Astrocyte (in vitro differentiated cells and primary cell): Measurements from ENCODE around the gene KCNK2. TPM values are rescaled to one million over a fixed set of nuclear protein-coding genes. Genes with fewer than 3 reads are reported as not detected.

Experiments
- DNase-seq: peaks from one replicate; pipeline ENCODE4 v3.0.0-alpha.2; 2010; ENCODE audit warnings: low read depth
- FAIRE-seq: peaks from 2 replicates; lab custom pipeline; 2011; peaks lifted over from hg19 to GRCh38; lab: Jason Lieb, UNC
- H2AFZ ChIP-seq: 2 replicates; pipeline ENCODE4 v1.6.0; 2012; ENCODE audit warnings: low read depth, low read length, inconsistent platforms
- H3K27ac ChIP-seq: 2 replicates; pipeline ENCODE4 v1.5.1; 2011; ENCODE audit warnings: low read depth, low read length, inconsistent platforms
- H3K27me3 ChIP-seq: 2 replicates; pipeline ENCODE4 v1.6.0; 2011; ENCODE audit warnings: low read length, inconsistent platforms; ENCODE audit not compliant: insufficient read depth
- H3K36me3 ChIP-seq: 2 replicates; pipeline ENCODE4 v1.5.1; 2011; ENCODE audit warnings: low read length, inconsistent platforms; ENCODE audit not compliant: insufficient read depth
- H3K4me1 ChIP-seq: 2 replicates; pipeline ENCODE4 v1.5.1; 2011; ENCODE audit warnings: low read length, inconsistent platforms; ENCODE audit not compliant: insufficient read depth
- H3K4me2 ChIP-seq: 2 replicates; pipeline ENCODE4 v1.6.0; 2012; ENCODE audit warnings: low read length, inconsistent platforms
- H3K4me3 ChIP-seq: 2 replicates; pipeline ENCODE4 v1.5.1; 2011; ENCODE audit warnings: low read depth, mild to moderate bottlenecking, low read length, inconsistent platforms; ENCODE audit not compliant: insufficient read depth
- H3K79me2 ChIP-seq: 2 replicates; pipeline ENCODE4 v1.6.0; 2012; ENCODE audit warnings: mild to moderate bottlenecking, low read length, inconsistent platforms; ENCODE audit not compliant: insufficient read depth
- H3K9ac ChIP-seq: 2 replicates; pipeline ENCODE4 v1.6.0; 2012; ENCODE audit warnings: mild to moderate bottlenecking, low read length, inconsistent platforms
- H3K9me3 ChIP-seq: 2 replicates; pipeline ENCODE4 v1.5.1; 2012; ENCODE audit warnings: low read depth, mild to moderate bottlenecking, low read length, inconsistent platforms; ENCODE audit not compliant: insufficient read depth
- H4K20me1 ChIP-seq: 2 replicates; pipeline ENCODE4 v1.6.0; 2012; ENCODE audit warnings: low read length, inconsistent platforms; ENCODE audit not compliant: insufficient read depth
- H3K27ac Mint-ChIP-seq: one replicate; pipeline ENCODE4 v1.8.0; 2021; ENCODE audit warnings: mild to moderate bottlenecking, mixed read lengths; ENCODE audit not compliant: unreplicated experiment
- H3K27me3 Mint-ChIP-seq: one replicate; pipeline ENCODE4 v1.8.0; 2021; ENCODE audit warnings: low read depth, mixed read lengths; ENCODE audit not compliant: unreplicated experiment
- H3K36me3 Mint-ChIP-seq: one replicate; pipeline ENCODE4 v1.8.0; 2021; ENCODE audit warnings: low read depth, mixed read lengths; ENCODE audit not compliant: unreplicated experiment
- H3K4me1 Mint-ChIP-seq: one replicate; pipeline ENCODE4 v1.8.0; 2021; ENCODE audit warnings: low read depth, mixed read lengths; ENCODE audit not compliant: unreplicated experiment
- H3K4me3 Mint-ChIP-seq: one replicate; pipeline ENCODE4 v1.8.0; 2021; ENCODE audit warnings: mild to moderate bottlenecking, moderate library complexity, mixed read lengths; ENCODE audit not compliant: unreplicated experiment
- H3K9me3 Mint-ChIP-seq: one replicate; pipeline ENCODE4 v1.8.0; 2021; ENCODE audit warnings: mild to moderate bottlenecking, mixed read lengths; ENCODE audit not compliant: unreplicated experiment
- EZH2 ChIP-seq: IDR thresholded peaks from 2 replicates; pipeline ENCODE4 v1.6.1; 2012; ENCODE audit warnings: mild to moderate bottlenecking, low read length, inconsistent platforms; ENCODE audit not compliant: insufficient read depth
- total RNA-seq: library from RNA; stranded (reverse); gene quantifications from 2 replicates; pipeline ENCODE4 v1.2.1, GENCODE V29; 2021
- TF ChIP-seq, protein P1 (sequence below): IDR thresholded peaks from 2 replicates; pipeline ENCODE4 v1.5.1; 2011; ENCODE audit warnings: low read depth, mild to moderate bottlenecking, inconsistent platforms, low read length, moderate library complexity; ENCODE audit not compliant: insufficient read depth

The KCNK2 gene
- total RNA-seq, 1 donor from 2014 or later = 0.16 TPM

DNA sequence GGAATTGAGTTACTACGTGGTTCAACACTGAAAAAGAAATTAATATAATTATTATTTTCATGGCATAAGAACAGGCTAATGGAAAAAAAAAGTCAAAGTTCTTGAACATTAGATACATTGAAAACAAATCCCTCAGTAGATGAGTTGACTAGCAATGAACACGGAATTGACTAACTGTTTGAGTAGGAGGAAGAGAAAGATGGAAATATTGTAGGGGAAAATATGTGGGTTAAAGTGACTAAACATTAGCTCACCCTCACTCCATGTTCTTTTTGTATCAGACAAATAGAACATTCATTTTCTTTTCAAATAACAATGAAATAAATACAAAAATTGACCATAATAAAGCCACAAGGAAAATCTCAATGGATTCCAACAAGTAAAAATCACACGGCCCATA is 84.3 kb downstream of the KCNK2 start:
- H3K79me2 ChIP-seq = no peaks in the 10 kb centered on the region
- H3K27me3 Mint-ChIP-seq = no peaks in the 10 kb centered on the region
- no peak for FAIRE-seq
- peak; percentile 42 for DNase-seq
- H2AFZ ChIP-seq = no peak overlapping the region
- H3K4me3 Mint-ChIP-seq = no peak overlapping the region
- no peaks in the 10 kb centered on the region for H3K36me3 ChIP-seq
- H3K4me1 ChIP-seq = no peaks in the 10 kb centered on the region
- no peaks in the 10 kb centered on the region for H3K27me3 ChIP-seq
- TF ChIP-seq, protein P1, sequence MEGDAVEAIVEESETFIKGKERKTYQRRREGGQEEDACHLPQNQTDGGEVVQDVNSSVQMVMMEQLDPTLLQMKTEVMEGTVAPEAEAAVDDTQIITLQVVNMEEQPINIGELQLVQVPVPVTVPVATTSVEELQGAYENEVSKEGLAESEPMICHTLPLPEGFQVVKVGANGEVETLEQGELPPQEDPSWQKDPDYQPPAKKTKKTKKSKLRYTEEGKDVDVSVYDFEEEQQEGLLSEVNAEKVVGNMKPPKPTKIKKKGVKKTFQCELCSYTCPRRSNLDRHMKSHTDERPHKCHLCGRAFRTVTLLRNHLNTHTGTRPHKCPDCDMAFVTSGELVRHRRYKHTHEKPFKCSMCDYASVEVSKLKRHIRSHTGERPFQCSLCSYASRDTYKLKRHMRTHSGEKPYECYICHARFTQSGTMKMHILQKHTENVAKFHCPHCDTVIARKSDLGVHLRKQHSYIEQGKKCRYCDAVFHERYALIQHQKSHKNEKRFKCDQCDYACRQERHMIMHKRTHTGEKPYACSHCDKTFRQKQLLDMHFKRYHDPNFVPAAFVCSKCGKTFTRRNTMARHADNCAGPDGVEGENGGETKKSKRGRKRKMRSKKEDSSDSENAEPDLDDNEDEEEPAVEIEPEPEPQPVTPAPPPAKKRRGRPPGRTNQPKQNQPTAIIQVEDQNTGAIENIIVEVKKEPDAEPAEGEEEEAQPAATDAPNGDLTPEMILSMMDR = no peak
- no peak for TF ChIP-seq EZH2
- no peaks in the 10 kb centered on the region for H4K20me1 ChIP-seq
- no peak overlapping the region for H3K27ac ChIP-seq
- no peak overlapping the region for H3K9ac ChIP-seq
- no peaks in the 10 kb centered on the region for H3K9me3 ChIP-seq
- no peaks in the 10 kb centered on the region for H3K4me1 Mint-ChIP-seq
- H3K9me3 Mint-ChIP-seq = peaks cover 2% of the 10 kb centered on the region
- H3K36me3 Mint-ChIP-seq = no peaks in the 10 kb centered on the region
- no peak overlapping the region for H3K27ac Mint-ChIP-seq
- no peak overlapping the region for H3K4me2 ChIP-seq
- H3K4me3 ChIP-seq = no peak overlapping the region

DNA sequence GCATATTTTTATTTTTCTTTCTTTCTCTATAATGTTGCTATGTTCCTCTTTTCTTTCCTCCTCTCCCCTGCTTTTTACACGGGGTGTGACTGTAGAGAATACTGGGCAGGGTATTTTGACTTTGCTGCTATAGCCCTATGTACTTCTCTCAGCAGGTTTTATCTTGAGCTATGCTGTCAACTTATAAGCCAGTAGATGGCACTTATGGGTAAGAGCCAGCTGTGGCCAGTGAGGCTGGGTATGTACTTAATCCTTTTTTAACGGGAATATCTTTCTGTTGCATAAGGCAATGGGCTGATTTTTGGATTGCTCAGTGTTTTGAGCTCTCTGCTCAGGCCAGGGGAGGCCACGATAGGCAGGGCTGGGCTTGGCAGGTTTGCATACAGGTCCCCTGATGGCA is 99.0 kb downstream of the KCNK2 start:
- no peak for TF ChIP-seq EZH2
- TF ChIP-seq, protein P1 = no peak
- DNase-seq = no peak
- Histone ChIP-seq H3K79me2 (no peaks in the 10 kb centered on the region), H4K20me1 (no peaks in the 10 kb centered on the region), H3K4me2 (no peak overlapping the region), H3K27ac (no peak overlapping the region), H3K9ac (no peak overlapping the region), H3K27me3 (no peaks in the 10 kb centered on the region), H3K4me3 (no peak overlapping the region), H3K9me3 (peaks cover 10% of the 10 kb centered on the region), H3K36me3 (no peaks in the 10 kb centered on the region), H3K4me1 (no peaks in the 10 kb centered on the region), H2AFZ (no peak overlapping the region)
- Mint-ChIP-seq H3K4me3 (no peak overlapping the region), H3K27me3 (no peaks in the 10 kb centered on the region), H3K27ac (no peak overlapping the region), H3K4me1 (no peaks in the 10 kb centered on the region), H3K36me3 (peaks cover 3% of the 10 kb centered on the region), H3K9me3 (peaks cover 13% of the 10 kb centered on the region)
- FAIRE-seq = no peak

DNA sequence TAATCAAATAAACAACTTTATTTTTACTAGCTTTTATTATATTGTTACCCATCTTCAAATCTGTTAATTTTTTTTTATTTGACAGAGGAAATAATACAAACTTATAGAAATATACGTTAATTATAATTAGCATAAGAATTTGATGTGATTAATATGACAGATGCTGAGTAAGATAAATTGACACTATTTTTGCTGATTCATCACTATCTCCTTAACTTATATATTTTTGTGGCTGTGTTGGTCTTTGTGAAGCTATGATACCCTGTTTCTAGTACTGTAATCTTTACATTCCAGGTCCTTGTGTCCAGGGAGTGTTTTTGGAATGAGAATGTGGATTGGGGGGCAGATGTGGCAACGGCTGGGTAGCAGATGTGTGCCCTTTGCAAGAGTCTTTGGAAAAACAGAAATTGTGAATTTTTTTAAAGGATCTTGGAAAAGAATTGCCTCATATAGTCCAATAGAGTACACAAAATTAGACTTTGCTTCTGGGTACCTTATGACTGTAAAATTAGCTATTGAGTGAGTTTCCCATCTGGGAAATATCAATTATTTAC is 102.6 kb downstream of the KCNK2 start:
- no peak for FAIRE-seq
- no peak for DNase-seq
- Mint-ChIP-seq H3K27me3 (no peaks in the 10 kb centered on the region), H3K27ac (no peak overlapping the region), H3K4me1 (no peaks in the 10 kb centered on the region), H3K36me3 (peaks cover 3% of the 10 kb centered on the region), H3K4me3 (no peak overlapping the region), H3K9me3 (peaks cover 13% of the 10 kb centered on the region)
- Histone ChIP-seq H3K9ac (no peak overlapping the region), H3K4me2 (no peak overlapping the region), H3K4me3 (no peak overlapping the region), H3K27ac (no peak overlapping the region), H3K4me1 (no peaks in the 10 kb centered on the region), H2AFZ (no peak overlapping the region), H3K9me3 (peaks cover 10% of the 10 kb centered on the region), H3K27me3 (no peaks in the 10 kb centered on the region), H3K79me2 (no peaks in the 10 kb centered on the region), H3K36me3 (no peaks in the 10 kb centered on the region), H4K20me1 (no peaks in the 10 kb centered on the region)
- TF ChIP-seq, protein P1 = no peak
- no peak for TF ChIP-seq EZH2
